Liver (tissue), 9 donors: Measurements from ENCODE around the gene TTC23. TPM values are rescaled to one million over a fixed set of nuclear protein-coding genes. Genes with fewer than 3 reads are reported as not detected.

Experiments used
- DNase-seq: peaks from one replicate; pipeline ENCODE4 v3.0.0-alpha.2; 2017; ENCODE audit warnings: low spot score
- H3K27ac ChIP-seq, 2 donors: one replicate each; pipeline ENCODE4 v1.7.0; 2013; ENCODE audit warnings: inconsistent platforms in 2 of 2, low read length in 2 of 2, control low read depth in 1 of 2, low read depth in 1 of 2, mild to moderate bottlenecking in 1 of 2
- H3K27me3 ChIP-seq, 4 donors: one replicate each; pipeline versions ENCODE4 v1.6.1 to v1.7.0; 2013; ENCODE audit warnings: low read length in 3 of 4, inconsistent platforms in 1 of 4, mild to moderate bottlenecking in 1 of 4, moderate library complexity in 1 of 4; ENCODE audit not compliant: control insufficient read depth in 4 of 4, insufficient read depth in 4 of 4
- H3K36me3 ChIP-seq, 4 donors: one replicate each; pipeline versions ENCODE4 v1.6.1 to v1.7.0; 2013; ENCODE audit warnings: low read length in 3 of 4, mild to moderate bottlenecking in 3 of 4, low read depth in 1 of 4, moderate library complexity in 1 of 4; ENCODE audit not compliant: control insufficient read depth in 4 of 4, insufficient read depth in 3 of 4
- H3K4me1 ChIP-seq, 4 donors: one replicate each; pipeline versions ENCODE4 v1.6.1 to v1.7.0; 2013; ENCODE audit warnings: low read length in 3 of 4, mild to moderate bottlenecking in 3 of 4, moderate library complexity in 1 of 4; ENCODE audit not compliant: control insufficient read depth in 4 of 4, insufficient read depth in 4 of 4
- H3K4me3 ChIP-seq, 3 donors: one replicate each; pipeline versions ENCODE4 v1.6.1 to v1.7.0; 2013; ENCODE audit warnings: low read length in 3 of 3, control low read depth in 1 of 3, low read depth in 1 of 3, mild to moderate bottlenecking in 1 of 3
- H3K9ac ChIP-seq, 2 donors: one replicate each; pipeline ENCODE4 v1.7.0; 2013; ENCODE audit warnings: low read length in 2 of 2, mild to moderate bottlenecking in 2 of 2, moderate library complexity in 2 of 2, control low read depth in 1 of 2, low read depth in 1 of 2
- H3K9me3 ChIP-seq, 4 donors: one replicate each; pipeline versions ENCODE4 v1.6.1 to v1.7.0; 2013; ENCODE audit warnings: low read length in 3 of 4; ENCODE audit not compliant: control insufficient read depth in 4 of 4
- EGR1 ChIP-seq, 2 donors: IDR thresholded peaks; 2 replicates each; pipeline ENCODE4 v1.6.1; 2016 to 2018; ENCODE audit warnings: antibody characterized with exemption in 2 of 2, low read depth in 2 of 2
- FOXA1 ChIP-seq: IDR thresholded peaks from 2 replicates; pipeline ENCODE4 v1.6.1; 2016; ENCODE audit warnings: antibody characterized with exemption
- FOXA2 ChIP-seq: IDR thresholded peaks from 2 replicates; pipeline ENCODE4 v1.6.1; 2016; ENCODE audit warnings: antibody characterized with exemption
- GABPA ChIP-seq, 2 donors: IDR thresholded peaks in 1 of 2; conservative IDR thresholded peaks in 1 of 2; 2 replicates each; pipeline ENCODE4 v1.6.1; 2016; ENCODE audit warnings: antibody characterized with exemption in 2 of 2, mild to moderate bottlenecking in 1 of 2, moderate library complexity in 1 of 2
- HNF4A ChIP-seq, 2 donors: conservative IDR thresholded peaks; 2 replicates each; pipeline ENCODE4 v1.6.1; 2016; ENCODE audit warnings: antibody characterized with exemption in 2 of 2, mild to moderate bottlenecking in 2 of 2
- HNF4G ChIP-seq: IDR thresholded peaks from 2 replicates; pipeline ENCODE4 v1.6.1; 2016; ENCODE audit warnings: antibody characterized with exemption
- JUND ChIP-seq, 2 donors: IDR thresholded peaks; 2 replicates each; pipeline ENCODE4 v1.6.1; 2016; ENCODE audit warnings: antibody characterized with exemption in 2 of 2
- NR2F2 ChIP-seq: IDR thresholded peaks from 2 replicates; pipeline ENCODE4 v1.6.1; 2016; ENCODE audit warnings: antibody characterized with exemption
- RXRA ChIP-seq, 2 donors: IDR thresholded peaks; 2 replicates each; pipeline ENCODE4 v1.6.1; 2017 to 2018; ENCODE audit warnings: antibody characterized with exemption in 2 of 2, mild to moderate bottlenecking in 1 of 2
- SP1 ChIP-seq: IDR thresholded peaks from 2 replicates; pipeline ENCODE4 v1.6.1; 2018; ENCODE audit warnings: antibody characterized with exemption, mild to moderate bottlenecking
- TAF1 ChIP-seq: conservative IDR thresholded peaks from 2 replicates; pipeline ENCODE4 v1.6.1; 2016; ENCODE audit warnings: antibody characterized with exemption, mild to moderate bottlenecking
- YY1 ChIP-seq: IDR thresholded peaks from 2 replicates; pipeline ENCODE4 v1.6.1; 2016; ENCODE audit warnings: antibody characterized with exemption, mild to moderate bottlenecking
- whole genome bisulfite sequencing: extraction: QIAGEN DNeasy Blood & Tissue Kit; methylation state at CpG from one replicate; pipeline ENCODE4 v1.1.7; 2013; 5-methylcytosine and 5-hydroxymethylcytosine counted together
- polyA plus RNA-seq, 2 donors: library from polyadenylated mRNA; stranded (reverse) in 1 of 2; unstranded in 1 of 2; fragments of 200-250 nt in 1 of 2; fragments of >200 nt in 1 of 2; fragmentation: Nextera tagmentation in 1 of 2; extraction: Ambion mirVana in 1 of 2; gene quantifications; one replicate each; pipeline versions ENCODE4 v1.2.1 to v1.2.3, GENCODE V29; 2013 to 2015
- total RNA-seq, 2 donors: library from RNA; depleted of rRNA; stranded (reverse); fragments of >200 nt; gene quantifications; one replicate each; pipeline ENCODE4 v1.2.3, GENCODE V29; 2014
- TF ChIP-seq, protein P1 (sequence below): IDR thresholded peaks from 2 replicates; pipeline ENCODE4 v1.6.1; 2016; ENCODE audit warnings: antibody characterized with exemption
- TF ChIP-seq, protein P2 (sequence below): IDR thresholded peaks from 2 replicates; pipeline ENCODE4 v1.6.1; 2016; ENCODE audit warnings: antibody characterized with exemption
- TF ChIP-seq, protein P3 (sequence below): fragments of 150-350 bp; IDR thresholded peaks from 2 replicates; pipeline ENCODE4 v1.5.1; 2017; ENCODE audit warnings: improper control_type of control experiment, low read depth, low read length; ENCODE audit not compliant: missing input control
- TF ChIP-seq, protein P4 (sequence below): IDR thresholded peaks from 2 replicates; pipeline ENCODE4 v1.6.1; 2016; ENCODE audit warnings: antibody characterized with exemption, mild to moderate bottlenecking
- donor health status: healthy.
- donor health status: healthy.
- donor health status: healthy.
- donor health status: healthy.
- donor health status: healthy.

Gene TTC23
- total and polyA plus RNA-seq, 4 donors, result 3.7 to 12.3 (median 7.2) TPM

DNA sequence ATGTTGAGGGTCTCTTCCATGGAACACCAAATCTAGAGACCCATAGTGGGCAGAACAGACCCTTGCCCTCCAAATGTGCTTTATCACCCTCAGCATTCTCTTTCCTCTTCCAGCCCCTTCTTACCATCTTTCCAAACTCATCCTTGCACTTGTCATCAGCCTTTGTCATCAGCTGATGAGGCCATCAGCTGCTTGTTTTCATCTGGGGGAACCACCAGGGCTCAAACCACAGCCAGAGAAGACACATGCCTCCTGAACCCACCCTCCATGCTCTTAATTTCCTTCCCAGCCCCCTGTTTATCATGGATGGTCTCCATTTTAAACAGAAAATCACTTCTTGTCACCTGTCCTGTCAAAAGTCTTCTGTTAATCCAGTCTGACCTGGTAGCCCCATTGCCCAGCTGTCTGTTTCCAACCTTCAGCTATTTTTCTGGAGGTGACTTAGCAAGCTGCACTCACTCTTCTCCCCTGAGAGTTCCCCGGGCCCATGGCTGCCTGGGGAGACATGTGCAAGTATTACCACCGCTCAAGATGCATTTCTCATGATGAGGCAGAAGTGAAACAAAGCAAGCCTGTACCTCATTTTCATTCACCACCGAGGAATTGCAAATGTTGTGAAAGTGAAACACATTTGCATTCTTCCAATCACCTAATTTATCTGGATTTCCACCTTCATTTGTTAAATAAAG lies 159.2 kb downstream of the TTC23 start:
- no peak overlapping the region for H3K27ac ChIP-seq
- no peak for DNase-seq
- no peak overlapping the region for H3K4me3 ChIP-seq
- H3K27me3 ChIP-seq, result no peaks in the 10 kb centered on the region
- H3K9ac ChIP-seq, result no peak overlapping the region
- WGBS, result 57% methylated on average over 3 of the region's 3 CpGs
- H3K4me1 ChIP-seq, result no peaks in the 10 kb centered on the region
- TF ChIP-seq TAF1 (no peak), FOXA2 (no peak), HNF4A (conservative IDR thresholded peaks at IDR 0.05) (no peak), EGR1 (IDR thresholded peaks at IDR 0.05; ENCODE audit: low read depth in 2 of 2) (no peak), NR2F2 (no peak), SP1 (no peak), RXRA (IDR thresholded peaks at IDR 0.05) (no peak), YY1 (no peak), JUND (IDR thresholded peaks at IDR 0.05) (no peak)
- TF ChIP-seq, protein P1, sequence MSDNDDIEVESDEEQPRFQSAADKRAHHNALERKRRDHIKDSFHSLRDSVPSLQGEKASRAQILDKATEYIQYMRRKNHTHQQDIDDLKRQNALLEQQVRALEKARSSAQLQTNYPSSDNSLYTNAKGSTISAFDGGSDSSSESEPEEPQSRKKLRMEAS, result no peak
- no peaks in the 10 kb centered on the region for H3K36me3 ChIP-seq
- no peaks in the 10 kb centered on the region for H3K9me3 ChIP-seq

DNA sequence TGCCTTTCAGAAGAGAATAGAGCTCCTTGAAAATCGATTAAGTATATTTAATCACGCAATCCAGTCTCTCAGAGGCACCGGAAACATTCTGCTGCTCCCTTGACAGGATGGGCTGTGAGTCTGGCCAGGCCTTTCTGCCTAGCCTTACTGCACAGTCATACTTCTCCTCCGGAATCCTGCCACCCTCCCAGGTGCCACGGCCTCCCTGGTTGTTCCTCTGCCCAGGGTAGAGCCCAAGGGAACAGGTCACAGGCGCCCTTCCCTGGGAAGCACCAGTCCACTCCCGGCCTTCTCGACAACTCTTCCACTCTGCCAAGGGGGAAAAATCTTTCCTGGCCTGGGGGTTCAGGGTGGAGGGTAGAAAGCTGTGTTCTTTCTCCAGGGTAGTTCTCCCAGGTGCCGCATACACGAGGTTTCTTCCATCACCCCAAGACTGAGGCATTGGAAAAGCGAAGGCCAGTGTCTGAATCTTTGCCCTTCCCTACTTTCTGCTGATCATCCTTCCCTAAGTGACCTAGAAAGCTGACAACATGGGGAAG lies 161.9 kb downstream of the TTC23 start:
- TF ChIP-seq, protein P2, sequence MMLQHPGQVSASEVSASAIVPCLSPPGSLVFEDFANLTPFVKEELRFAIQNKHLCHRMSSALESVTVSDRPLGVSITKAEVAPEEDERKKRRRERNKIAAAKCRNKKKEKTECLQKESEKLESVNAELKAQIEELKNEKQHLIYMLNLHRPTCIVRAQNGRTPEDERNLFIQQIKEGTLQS, result no peak
- TF ChIP-seq FOXA1 (no peak), HNF4G (no peak), EGR1 (IDR thresholded peaks at IDR 0.05; ENCODE audit: low read depth in 2 of 2) (no peak), FOXA2 (no peak), RXRA (IDR thresholded peaks at IDR 0.05) (no peak), GABPA (IDR thresholded peaks at IDR 0.05 in 1 of 2, conservative IDR thresholded peaks at IDR 0.05 in 1 of 2) (no peak), TAF1 (no peak), SP1 (no peak)
- TF ChIP-seq, protein P3, sequence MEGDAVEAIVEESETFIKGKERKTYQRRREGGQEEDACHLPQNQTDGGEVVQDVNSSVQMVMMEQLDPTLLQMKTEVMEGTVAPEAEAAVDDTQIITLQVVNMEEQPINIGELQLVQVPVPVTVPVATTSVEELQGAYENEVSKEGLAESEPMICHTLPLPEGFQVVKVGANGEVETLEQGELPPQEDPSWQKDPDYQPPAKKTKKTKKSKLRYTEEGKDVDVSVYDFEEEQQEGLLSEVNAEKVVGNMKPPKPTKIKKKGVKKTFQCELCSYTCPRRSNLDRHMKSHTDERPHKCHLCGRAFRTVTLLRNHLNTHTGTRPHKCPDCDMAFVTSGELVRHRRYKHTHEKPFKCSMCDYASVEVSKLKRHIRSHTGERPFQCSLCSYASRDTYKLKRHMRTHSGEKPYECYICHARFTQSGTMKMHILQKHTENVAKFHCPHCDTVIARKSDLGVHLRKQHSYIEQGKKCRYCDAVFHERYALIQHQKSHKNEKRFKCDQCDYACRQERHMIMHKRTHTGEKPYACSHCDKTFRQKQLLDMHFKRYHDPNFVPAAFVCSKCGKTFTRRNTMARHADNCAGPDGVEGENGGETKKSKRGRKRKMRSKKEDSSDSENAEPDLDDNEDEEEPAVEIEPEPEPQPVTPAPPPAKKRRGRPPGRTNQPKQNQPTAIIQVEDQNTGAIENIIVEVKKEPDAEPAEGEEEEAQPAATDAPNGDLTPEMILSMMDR, result no peak
- TF ChIP-seq, protein P4, sequence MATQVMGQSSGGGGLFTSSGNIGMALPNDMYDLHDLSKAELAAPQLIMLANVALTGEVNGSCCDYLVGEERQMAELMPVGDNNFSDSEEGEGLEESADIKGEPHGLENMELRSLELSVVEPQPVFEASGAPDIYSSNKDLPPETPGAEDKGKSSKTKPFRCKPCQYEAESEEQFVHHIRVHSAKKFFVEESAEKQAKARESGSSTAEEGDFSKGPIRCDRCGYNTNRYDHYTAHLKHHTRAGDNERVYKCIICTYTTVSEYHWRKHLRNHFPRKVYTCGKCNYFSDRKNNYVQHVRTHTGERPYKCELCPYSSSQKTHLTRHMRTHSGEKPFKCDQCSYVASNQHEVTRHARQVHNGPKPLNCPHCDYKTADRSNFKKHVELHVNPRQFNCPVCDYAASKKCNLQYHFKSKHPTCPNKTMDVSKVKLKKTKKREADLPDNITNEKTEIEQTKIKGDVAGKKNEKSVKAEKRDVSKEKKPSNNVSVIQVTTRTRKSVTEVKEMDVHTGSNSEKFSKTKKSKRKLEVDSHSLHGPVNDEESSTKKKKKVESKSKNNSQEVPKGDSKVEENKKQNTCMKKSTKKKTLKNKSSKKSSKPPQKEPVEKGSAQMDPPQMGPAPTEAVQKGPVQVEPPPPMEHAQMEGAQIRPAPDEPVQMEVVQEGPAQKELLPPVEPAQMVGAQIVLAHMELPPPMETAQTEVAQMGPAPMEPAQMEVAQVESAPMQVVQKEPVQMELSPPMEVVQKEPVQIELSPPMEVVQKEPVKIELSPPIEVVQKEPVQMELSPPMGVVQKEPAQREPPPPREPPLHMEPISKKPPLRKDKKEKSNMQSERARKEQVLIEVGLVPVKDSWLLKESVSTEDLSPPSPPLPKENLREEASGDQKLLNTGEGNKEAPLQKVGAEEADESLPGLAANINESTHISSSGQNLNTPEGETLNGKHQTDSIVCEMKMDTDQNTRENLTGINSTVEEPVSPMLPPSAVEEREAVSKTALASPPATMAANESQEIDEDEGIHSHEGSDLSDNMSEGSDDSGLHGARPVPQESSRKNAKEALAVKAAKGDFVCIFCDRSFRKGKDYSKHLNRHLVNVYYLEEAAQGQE, result no peak
- TF ChIP-seq, protein P1, result no peak
- Histone ChIP-seq H3K9ac (no peak overlapping the region), H3K4me3 (no peak overlapping the region), H3K27me3 (no peaks in the 10 kb centered on the region), H3K9me3 (no peaks in the 10 kb centered on the region), H3K4me1 (no peaks in the 10 kb centered on the region), H3K36me3 (no peaks in the 10 kb centered on the region), H3K27ac (no peak overlapping the region)
- 90% methylated on average over 11 of the region's 11 CpGs for WGBS
- no peak for DNase-seq
